Measurements from ENCODE around the gene MYRIP.
"Not testable (repeated sequence)": the region's sequence is repeated elsewhere in the genome, so short reads cannot be mapped to it uniquely, and the experiment has no call there.

The MYRIP gene

GRCh38 chr3:40083066-40083465 lies 273.7 kb downstream of the MYRIP start:
- no peak for DNase-seq (ENCODE audit: low spot score)

GRCh38 chr3:40084424-40084823 lies 275.0 kb downstream of the MYRIP start:
- not testable (repeated sequence) for DNase-seq (ENCODE audit: low spot score)

GRCh38 chr3:40086890-40087883 lies 277.8 kb downstream of the MYRIP start:
- DNase-seq (ENCODE audit: low spot score) = no peak

GRCh38 chr3:40088527-40089170 lies 279.2 kb downstream of the MYRIP start:
- DNase-seq (ENCODE audit: low spot score) = no peak

- DNase-seq (ENCODE audit: low spot score) = no peak
These were observed 287.3 kb downstream of the MYRIP start for GRCh38 chr3:40096661-40097111.

- no peak for DNase-seq (ENCODE audit: low spot score)
These were observed 288.0 kb downstream of the MYRIP start for GRCh38 chr3:40097131-40098117.

- DNase-seq (ENCODE audit: low spot score) = no peak
These were observed 288.9 kb downstream of the MYRIP start for GRCh38 chr3:40098261-40098759.

- no peak for DNase-seq (ENCODE audit: low spot score)
These were observed 290.5 kb downstream of the MYRIP start for GRCh38 chr3:40099871-40100270.

- no peak for DNase-seq (ENCODE audit: low spot score)
These were observed 292.8 kb downstream of the MYRIP start for GRCh38 chr3:40102182-40102581.

GRCh38 chr3:40103829-40104228 lies 294.4 kb downstream of the MYRIP start:
- DNase-seq (ENCODE audit: low spot score) = no peak

- DNase-seq (ENCODE audit: low spot score) = no peak
These were observed 295.0 kb downstream of the MYRIP start for GRCh38 chr3:40104441-40104840.

GRCh38 chr3:40108643-40109042 lies 299.2 kb downstream of the MYRIP start:
- DNase-seq (ENCODE audit: low spot score) = no peak

- no peak for DNase-seq (ENCODE audit: low spot score)
These were observed 300.5 kb downstream of the MYRIP start for GRCh38 chr3:40109641-40110490.

GRCh38 chr3:40116478-40117177 lies 307.2 kb downstream of the MYRIP start:
- no peak for DNase-seq (ENCODE audit: low spot score)

- no peak for DNase-seq (ENCODE audit: low spot score)
These were observed 308.7 kb downstream of the MYRIP start for GRCh38 chr3:40118091-40118490.

- no peak for DNase-seq (ENCODE audit: low spot score)
These were observed 310.8 kb downstream of the MYRIP start for GRCh38 chr3:40120067-40120692.

GRCh38 chr3:40120806-40121205 lies 311.4 kb downstream of the MYRIP start:
- no peak for DNase-seq (ENCODE audit: low spot score)

GRCh38 chr3:40124918-40125317 lies 315.5 kb downstream of the MYRIP start:
- DNase-seq (ENCODE audit: low spot score) = no peak

GRCh38 chr3:40128166-40128565 lies 318.8 kb downstream of the MYRIP start:
- no peak for DNase-seq (ENCODE audit: low spot score)

GRCh38 chr3:40129510-40129909 lies 320.1 kb downstream of the MYRIP start:
- no peak for DNase-seq (ENCODE audit: low spot score)

Data from NAMALWA (cell line).